Activated CD4-positive, alpha-beta T cell treated with anti-CD3 and anti-CD28 coated beads, Interleukin-10, Interleukin-2, amounts not matched to agents 100 ng/mL and 50 ng/mL, durations not matched to agents 16 hours and 8 hours (primary cell): ENCODE results near the gene SGPP2.
A peak's percentile ranks its signal among the peaks of the same experiment; 100 is the strongest.

ENCODE experiments used
- DNase-seq: peaks from one replicate; pipeline ENCODE4 v3.0.0-alpha.2; 2020

Gene SGPP2

DNA sequence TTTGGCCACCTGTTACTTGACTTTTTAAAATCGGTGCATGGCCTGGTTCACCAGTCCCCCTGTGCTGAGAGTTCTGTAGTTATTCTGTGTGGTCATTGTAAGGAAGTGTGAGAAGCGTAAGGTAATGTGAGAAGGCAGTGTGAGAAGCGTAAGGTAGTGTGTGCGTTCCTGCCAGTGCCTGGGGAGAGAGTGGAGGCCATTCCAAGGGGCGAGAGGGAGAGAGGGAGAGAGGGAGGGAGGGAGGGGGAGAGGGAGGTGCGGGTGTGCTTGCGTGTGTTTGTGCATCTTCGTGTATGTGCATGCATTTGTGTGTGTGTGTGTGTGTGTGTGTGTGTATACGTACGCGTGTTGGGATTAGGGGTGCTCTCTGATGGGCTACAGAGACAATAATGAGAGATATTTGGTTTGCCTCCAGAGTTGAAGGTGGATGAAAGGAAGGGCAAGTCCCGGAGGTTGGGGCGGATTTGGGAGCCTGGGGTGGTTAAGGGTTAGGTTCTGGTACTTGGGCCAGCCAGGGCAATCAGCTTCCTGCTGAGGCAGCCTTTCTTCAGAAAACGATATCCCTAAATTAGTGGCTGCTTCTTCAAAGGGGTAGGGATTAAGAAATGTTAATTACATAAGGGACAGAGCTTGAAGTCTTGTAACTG lies 53.7 kb downstream of the SGPP2 start:
- DNase-seq, result no peak

DNA sequence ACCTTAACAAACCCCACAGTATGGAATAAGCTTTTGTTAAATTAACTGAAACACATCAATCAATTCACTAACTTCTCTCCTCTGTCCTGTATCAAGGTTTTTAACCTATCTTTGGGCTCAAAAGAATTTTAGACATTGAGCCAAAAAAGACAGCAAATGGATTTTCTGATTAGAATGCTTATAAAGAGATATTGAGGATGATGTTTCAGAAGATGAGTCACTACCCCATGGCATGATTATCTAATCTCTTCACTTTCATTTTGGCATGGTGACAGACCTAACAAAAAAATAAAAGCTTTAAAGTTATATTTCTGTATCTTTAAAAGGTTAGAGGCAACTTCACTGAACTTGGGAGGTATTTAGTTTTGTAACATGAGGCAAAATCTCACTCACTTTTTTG lies 55.5 kb downstream of the SGPP2 start:
- DNase-seq, result no peak

DNA sequence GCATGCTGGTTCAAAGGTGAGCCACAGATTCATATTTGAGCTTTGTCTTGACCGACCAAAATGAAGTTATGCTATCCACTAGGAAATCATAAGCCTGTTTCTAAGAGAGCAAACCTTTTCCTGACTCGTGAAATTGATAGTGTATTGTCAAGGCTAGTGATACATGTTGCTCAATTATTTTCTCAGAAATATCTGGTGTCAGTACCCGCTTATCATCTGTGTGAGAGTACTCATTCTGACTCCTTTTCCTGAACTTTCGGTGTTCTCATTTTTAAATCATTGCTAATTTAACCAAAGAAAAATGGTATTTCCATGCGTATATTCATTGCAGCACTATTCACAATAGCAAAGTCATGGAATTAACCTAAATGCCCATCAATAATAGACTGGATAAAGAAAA lies 56.2 kb downstream of the SGPP2 start:
- DNase-seq, result no peak

DNA sequence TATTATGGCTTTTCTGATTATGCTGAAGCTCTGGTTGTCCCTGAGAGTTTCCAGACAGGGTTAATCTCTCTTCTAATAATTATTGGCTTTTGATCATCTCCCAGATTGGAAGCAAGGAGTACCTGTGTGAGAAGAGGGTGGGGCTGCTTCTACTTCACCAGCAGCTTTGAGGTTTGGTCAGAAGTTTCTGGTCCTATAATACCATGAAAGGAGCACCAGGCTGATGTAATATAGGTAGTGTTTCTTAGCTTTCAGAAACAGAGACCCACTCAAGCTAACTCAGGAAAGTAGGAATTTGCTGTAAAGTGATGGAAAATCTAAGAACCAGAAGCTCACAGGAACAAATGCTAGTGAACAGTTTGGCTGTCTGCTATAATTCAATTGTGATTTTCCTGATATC lies 57.6 kb downstream of the SGPP2 start:
- no peak for DNase-seq

DNA sequence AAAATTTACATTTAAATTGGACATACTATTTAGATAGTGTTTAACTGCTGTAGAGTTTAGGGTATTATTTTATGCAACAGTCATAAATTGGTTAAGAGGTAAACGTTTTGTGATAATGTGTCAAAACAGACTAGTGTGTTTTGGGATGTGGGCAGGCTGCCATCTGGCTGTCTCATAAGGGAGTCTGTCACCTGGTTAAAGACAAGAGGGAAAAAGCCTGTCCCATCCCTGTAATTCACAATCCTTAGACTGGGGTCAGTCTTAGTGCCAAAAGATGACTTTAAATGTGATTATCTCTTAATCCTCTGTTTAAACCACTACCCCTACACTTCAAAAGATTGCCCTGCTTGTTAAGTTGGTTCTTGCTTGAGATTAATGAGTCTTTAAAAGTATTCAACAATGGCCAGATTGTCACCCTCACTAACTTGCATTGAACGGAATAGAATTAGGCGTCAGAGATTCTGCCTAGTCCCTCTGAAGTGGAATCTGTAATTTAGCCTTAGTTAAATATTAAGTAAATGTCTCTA lies 59.2 kb downstream of the SGPP2 start:
- DNase-seq, result no peak

DNA sequence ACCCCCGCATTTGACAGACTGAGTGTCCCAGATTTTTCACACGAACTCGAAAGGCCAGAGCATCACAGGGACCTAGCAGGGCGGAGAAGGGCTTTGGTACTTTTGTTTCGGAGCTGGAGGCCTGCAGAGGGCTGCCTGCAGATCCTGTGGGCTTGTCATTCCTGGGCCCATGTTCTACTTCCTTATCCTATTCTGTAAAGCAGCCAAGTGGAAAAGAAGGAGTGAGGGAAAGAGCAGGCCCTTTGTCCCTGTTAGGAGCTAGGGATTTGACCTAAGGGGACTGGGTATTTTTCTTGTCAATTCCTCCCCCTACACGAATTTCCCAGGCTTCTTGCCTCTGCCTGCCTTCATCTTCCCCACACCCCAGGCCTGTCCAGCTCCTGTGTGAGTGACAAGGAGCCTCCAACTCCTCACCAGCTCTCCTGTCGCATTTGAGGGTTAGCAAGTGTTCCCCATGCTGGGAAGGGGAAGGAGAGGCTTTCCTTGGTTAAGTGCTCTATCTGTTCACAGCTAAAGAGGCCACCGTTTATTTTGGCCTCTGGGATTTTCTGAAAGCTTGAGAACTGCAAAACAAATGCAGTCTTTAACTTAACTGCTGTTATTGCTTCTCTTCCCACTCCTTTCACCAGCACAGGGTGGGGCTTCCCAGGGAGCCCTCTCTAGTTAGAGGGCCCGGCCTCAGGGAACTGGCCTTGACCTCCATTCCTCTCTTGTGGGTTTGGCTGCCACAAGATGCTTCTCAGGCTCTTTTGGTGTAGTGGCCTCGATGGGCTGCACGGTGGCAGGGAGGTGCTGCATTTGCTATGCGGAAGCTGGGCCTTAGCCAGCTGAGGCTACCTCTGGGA lies 61.2 kb downstream of the SGPP2 start:
- DNase-seq, result no peak

DNA sequence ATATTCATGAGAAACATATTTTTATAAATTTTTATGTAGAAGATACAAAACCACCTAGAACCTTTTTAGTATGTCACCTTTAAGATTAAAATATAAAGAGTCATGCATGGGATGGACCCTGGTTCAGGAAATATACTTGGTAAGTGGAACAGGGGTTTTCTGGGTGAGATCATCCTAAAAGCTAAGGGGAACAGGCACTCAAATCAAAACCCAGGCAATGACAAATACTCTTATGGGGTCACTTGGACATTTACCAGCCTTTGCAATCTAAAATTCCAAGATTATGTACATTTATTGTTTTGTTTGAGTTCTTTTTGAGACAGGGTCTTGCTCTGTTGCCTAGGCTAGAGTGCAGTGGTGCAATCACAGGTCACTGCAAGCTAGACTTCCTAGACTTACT lies 65.8 kb downstream of the SGPP2 start:
- no peak for DNase-seq

DNA sequence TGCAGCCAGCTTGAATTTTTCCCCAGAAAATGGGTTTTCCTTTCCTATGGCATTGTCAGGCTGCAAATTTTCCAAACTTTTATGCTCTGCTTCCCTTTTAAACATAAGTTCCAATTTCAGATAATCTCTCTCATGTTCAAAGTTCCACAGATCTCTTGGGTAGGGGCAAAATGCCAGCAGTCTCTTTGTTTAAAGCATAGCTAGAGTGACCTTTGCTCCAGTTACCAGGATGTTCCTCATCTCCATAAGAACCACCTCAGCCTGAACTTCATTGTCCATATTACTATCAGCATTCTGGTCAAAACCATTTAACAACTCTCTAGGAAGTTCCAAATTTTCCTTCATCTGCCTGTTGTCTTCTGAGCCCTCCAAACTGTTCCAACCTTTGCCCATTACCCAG lies 68.3 kb downstream of the SGPP2 start:
- DNase-seq, result no peak

DNA sequence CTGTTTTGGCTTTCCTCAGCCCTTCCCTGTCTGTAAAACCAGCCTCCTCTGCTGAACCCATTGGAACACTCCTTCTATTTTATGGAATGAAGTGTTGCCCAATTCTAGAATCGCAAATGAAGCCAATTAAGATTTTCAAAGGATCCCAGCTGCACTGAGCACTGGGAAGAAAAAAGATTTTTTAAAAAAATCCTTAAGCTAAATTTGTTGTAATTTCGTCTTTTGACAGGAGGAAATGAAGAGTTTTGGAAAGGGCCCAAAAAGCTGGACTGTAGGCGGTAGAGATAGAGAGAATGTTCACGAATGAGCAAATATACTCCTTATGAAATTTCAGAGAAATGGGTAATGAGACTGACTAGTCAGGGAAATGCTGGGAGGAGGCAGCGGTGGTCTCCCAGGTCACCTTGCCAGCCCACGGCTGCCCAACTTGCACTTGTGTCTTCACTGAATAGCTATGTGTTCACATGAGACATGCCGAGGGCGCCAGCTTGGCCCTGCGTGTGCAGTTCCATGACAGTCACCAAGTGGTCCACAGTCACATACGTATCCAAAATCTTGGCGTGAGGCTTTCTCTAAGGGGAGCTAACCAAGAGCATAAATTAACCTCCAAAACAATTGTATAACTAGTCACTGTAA lies 69.9 kb downstream of the SGPP2 start:
- no peak for DNase-seq

DNA sequence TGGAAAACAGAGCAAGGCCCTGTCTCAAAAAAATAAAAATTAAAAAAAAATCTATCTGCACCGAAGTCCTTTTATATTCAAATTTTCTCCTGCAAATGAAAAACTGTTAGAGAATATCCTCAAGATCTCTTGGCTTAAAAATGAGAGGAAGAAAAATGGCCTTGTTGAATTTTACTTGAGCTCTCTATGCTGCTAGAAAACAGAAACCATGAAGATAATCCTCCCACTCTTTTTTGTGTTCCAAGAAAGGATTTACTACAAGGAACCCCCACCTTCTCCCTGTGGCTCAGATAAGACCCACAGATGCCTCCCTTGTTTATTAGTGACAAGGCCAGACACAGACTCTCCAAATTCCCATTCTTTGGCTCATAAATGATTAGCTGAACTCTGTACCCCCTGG lies 71.0 kb downstream of the SGPP2 start:
- no peak for DNase-seq

DNA sequence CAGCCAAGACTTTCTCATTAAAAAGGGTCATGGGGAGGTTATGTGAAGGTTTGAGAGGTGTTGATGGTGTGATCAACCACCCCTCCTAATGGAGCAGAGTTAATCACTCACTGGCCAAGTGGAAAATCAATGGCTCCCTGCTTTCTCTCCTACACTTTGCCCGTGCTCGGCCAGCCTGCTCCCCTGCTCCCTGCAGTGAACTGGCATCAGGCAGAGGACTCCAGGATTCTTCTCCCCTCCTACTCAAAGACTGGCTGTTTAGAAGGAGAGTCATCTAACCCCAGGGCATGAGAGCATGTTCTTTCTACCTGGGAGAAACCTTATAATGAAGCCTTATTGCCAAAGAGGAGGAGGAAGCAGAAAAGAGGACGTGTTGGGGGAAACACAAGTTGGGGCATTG lies 74.9 kb downstream of the SGPP2 start:
- no peak for DNase-seq

DNA sequence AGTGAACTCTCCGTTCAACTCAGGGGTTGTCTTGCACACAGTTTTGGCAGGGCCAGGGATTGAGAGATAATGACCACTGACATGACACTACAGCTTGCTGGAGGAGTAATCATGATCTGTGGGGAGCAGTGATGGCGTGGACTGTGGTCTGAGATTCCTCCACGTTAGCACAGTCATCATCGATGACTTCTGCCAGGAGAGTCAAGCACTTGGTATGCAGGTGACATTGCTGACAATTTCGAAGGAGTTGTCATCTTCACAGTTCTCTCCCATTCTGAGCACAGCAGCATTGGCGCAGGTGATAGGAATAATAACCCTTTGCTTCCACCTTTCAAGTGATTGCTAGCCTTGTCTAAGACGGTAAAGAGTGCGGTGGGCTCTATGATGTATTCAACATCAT lies 79.8 kb downstream of the SGPP2 start:
- no peak for DNase-seq

DNA sequence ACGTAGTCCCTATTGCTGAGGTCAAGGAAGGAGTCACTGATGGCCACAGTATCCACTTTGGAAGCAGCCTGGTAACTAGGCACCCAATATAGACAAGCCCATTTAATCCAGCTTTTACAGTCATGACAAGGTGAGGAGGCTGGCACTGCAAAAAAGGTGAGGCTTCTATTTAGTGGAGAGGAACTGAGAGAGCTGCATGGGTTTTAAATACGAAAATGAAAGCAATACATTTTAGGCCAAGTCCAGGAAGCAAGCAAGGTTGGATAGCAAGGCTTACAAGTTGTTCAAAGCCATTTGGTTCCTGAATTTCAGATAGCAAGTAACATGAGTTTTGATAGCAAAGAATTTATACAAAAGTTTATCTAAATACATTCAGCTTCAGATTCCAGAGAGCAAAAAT lies 80.4 kb downstream of the SGPP2 start:
- DNase-seq, result no peak

DNA sequence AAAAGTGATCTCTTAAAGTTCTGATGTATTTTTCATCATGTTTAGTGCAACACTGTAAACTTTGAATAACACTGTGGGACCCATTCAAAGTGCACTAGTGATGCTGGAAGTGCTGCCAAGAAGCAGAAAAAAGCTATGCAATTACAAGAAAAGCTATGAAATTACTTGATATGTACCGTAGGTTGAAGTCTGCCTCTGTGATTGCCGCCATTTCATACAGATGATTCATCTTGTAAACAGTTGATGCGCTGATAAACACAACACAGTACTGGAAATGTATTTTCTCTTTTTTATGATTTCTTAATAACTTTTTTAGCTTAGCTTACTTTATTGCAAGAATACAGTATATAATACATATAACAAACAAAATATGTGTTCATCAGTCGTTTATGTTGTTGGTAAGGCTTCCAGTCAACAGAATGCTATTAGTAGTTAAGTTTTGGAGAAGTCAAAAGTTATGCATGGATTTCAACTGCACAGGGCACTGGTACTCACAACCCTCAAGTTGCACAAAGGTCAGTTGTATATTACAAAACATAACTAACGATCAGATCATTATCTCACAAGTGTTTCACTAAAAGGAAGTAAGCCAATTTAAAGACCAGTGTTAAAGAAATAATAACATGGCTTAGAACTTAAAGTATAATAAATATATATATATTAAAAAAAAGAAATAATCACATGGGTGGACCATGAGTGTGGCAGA lies 82.0 kb downstream of the SGPP2 start:
- no peak for DNase-seq

DNA sequence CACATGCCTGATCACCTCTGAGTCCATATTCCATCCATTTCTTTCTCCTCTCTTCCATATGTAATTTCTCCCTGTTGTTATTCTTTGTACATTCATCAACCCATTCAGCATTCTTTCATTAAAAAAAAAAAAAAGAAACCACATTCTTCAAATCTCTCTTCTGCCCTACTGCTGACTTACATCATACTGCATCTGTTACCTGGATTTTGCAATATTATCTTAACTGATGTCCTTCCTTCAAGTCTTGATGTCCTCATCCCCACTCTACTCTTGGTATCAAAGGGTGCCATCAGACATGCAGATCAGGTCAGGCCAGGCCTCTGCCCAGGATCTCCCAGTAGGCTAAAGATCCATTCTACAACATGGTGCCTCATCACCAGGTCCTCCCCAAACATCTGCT lies 90.6 kb downstream of the SGPP2 start:
- DNase-seq, result no peak

DNA sequence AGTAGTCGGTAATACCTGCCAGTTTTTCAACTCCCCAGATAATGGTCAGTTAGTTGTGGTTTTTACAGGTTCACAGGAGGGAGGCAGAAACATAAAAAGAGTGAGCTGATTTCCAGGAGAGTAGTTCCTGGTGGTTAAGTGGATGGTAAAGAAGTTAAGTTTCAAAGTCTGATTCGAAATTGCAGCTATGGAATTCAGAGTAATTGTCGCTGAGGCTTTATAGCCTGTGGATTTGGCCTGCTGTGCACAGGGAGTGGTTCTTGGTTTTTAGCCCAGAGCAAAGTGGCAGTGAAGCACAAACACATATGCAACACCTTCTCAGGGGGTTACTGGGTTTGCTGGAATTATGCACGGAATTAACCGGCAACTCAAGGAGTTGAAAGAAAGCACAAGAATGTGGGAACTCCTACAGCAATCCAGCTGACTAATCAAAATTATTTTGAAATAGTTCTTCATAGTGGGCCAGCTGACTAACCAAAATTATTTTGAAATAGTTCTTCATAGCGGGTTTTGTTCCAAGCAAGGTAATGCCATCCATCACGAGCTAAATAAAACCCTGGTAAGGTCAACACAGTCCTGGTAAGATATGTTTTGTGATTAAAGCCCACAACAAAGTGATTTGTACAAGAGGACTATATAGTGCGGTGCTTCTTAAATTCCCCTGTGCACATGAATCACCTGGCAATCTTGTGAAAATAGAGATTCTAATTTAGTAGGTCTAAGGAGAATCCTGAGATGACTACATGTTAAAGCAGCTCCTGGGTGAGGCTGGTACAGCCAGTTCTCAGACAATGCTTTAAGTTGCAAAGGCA lies 94.4 kb downstream of the SGPP2 start:
- DNase-seq, result no peak

DNA sequence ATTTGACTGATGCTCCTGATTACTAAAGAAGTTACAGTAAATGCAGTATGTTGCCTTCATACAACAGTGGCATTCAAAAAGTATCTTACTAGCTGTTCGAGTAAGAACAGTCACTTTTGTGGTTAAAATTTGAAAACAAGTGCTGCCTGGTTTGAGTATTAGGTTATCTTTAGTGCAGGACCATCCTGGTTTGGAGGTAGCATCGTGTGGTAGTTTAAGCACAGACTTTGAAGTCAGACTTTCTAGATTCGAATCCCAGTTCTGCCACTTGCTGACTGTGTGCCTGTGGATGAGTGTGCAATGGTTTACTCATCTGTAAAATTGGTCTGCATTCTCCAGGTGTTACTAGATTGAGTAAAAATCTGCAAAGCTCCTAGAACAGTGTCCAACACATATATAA lies 96.8 kb downstream of the SGPP2 start:
- peak; percentile 56 for DNase-seq

DNA sequence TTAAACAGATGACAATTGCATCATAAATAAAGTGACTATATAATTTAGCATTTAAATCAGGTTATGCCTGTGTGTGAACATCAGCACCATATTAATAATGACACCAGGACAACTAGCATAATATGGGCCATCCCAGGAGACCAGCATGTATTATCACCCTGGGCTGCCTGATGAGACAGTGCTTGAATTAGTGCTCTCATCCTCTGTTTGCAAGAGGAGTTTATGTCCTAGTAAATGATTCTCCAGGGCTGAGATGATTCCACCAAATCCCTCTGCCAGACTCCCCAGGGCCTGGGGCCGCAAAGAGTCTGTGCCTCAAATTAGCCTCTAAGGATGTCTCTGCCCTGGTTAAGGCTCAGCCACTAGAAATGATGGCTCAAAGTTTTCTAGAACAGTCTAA lies 97.7 kb downstream of the SGPP2 start:
- DNase-seq, result no peak

DNA sequence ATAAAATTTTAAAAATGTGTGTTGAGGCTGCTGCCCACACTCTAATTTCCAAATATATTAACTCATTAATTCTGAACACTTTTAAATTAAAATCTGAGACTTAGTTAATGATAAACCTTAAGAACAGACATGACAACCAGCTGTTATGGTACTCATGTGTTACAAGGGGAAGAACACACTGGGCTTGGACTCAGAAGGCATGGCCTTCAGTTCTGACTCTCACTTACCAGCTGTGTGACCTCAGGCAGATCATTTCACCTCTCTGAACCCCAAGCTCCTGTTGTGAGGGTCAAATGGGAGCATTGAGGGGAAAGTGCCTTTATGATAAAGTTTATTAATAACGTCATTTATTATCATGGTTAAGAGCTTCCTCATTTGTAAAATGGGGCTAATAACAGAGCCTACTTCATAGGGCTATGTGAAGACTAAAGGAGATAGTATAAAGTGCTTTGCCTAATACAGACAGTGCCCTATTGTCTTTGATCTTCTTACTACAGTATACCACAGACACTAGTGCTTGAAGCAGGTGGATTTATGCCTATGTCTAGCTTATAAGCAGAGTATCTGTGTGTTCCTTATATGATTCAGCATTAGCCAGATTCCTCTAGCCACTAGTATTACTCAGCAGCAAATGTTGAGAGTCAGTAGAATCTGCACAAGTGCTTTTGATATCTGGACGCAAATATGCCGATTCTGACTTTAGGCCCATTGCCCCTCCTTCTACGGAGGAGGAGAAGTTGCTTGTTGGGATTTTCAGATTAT lies 99.6 kb downstream of the SGPP2 start:
- DNase-seq, result peak; percentile 19

DNA sequence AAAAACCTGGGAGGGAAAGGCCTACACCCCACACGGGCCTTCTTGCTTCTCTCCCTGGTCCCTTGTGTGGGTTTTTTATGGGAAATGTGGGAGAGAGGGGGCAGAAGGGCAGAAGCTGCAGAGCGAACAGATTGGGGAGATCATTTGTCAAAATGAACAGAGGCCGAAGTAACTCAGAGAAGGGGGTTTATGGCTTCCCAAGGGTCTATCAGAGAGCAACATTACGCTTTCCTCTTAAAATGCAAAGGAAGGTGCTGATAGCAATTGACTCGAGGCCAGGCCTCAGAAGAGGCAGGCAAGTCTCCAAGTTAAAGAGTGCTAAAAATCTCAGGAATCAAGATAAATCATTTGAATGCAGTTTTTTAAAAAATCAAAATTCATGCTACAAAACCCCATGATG lies 101.5 kb downstream of the SGPP2 start:
- no peak for DNase-seq

DNA sequence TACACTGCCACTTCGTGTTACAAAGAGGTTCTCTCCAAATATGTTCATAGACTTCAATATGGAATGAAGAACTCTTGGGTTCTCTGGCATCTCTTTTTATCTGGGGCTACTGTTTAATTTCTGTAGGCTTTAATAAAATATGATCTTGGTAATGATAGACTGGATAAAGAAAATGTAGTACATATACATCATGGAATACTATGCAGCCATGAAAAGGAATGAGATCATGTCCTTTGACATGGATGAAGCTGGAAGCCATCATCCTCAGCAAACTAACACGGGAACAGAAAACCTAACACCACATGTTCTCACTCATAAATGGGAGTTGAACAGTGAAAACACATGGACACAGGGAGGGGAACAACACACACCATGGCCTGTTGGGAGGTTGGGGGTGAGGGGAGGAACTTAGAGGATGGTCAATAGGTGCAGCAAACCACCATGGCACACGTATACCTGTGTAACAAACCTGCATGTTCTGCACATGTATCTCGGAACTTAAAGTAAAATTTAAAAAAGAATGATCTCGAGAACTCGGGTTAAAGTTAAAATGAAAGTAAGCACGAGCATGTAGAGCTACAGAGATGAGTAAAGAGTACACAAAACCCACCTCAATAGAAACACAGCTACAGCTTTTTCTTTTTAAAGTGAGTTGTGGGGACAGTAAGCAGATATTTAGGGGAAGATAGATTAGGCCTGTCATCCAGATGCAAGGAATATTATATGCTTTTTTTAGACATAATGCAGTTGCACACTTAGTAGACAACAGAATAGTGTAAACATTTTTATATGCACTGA lies 102.3 kb downstream of the SGPP2 start:
- no peak for DNase-seq
